ENCODE results near the gene SYNGR3.
A peak's percentile ranks its signal among the peaks of the same experiment; 100 is the strongest.
"Not testable (repeated sequence)": the region's sequence is repeated elsewhere in the genome, so short reads cannot be mapped to it uniquely, and the experiment has no call there.

The SYNGR3 gene

GRCh38 chr16:2032285-2033056 is 42.7 kb downstream of the SYNGR3 start:
- DNase-seq: no peak

GRCh38 chr16:2033057-2033908 is 43.5 kb downstream of the SYNGR3 start:
- peak; percentile 41 for DNase-seq

- not testable (repeated sequence) for DNase-seq
Measured at GRCh38 chr16:2033909-2034695, 44.3 kb downstream of the SYNGR3 start.

GRCh38 chr16:2034696-2035430 is 45.1 kb downstream of the SYNGR3 start:
- DNase-seq: no peak

GRCh38 chr16:2035431-2036199 is 45.8 kb downstream of the SYNGR3 start:
- no peak for DNase-seq

GRCh38 chr16:2036200-2036966 is 46.6 kb downstream of the SYNGR3 start:
- DNase-seq: no peak

GRCh38 chr16:2037115-2037514 is 47.3 kb downstream of the SYNGR3 start:
- DNase-seq: no peak

GRCh38 chr16:2037647-2038381 is 48.0 kb downstream of the SYNGR3 start:
- DNase-seq: no peak

GRCh38 chr16:2038382-2039231 is 48.8 kb downstream of the SYNGR3 start:
- DNase-seq: no peak

GRCh38 chr16:2039274-2040031 is 49.7 kb downstream of the SYNGR3 start:
- no peak for DNase-seq

GRCh38 chr16:2040041-2040786 is 50.4 kb downstream of the SYNGR3 start:
- no peak for DNase-seq

GRCh38 chr16:2040787-2041522 is 51.2 kb downstream of the SYNGR3 start:
- DNase-seq: peak; percentile 51

- no peak for DNase-seq
Measured at GRCh38 chr16:2042171-2042985, 52.6 kb downstream of the SYNGR3 start.

GRCh38 chr16:2042986-2043666 is 53.4 kb downstream of the SYNGR3 start:
- no peak for DNase-seq
